ENCODE results near the gene CCDC80.

CCDC80 gene

DNA sequence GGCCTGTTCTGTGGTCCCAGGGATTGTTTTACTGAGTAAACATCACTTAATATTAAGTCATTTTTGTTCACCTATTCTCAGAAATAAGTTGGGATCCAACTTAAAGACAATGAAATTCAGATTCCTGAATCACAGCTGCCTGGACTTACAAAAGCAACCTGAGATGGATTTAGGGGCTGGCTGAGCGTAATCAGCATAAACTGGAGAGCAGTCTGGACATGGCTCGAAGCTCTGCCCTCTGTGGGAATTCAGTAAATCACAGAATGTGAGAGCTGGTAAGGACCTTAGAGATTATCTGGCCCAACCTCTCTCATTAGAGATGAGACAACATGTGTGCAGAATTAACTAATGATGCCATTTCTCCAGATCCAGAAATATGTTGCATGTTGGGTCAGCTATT lies 23.7 kb downstream of the CCDC80 start:
- Histone ChIP-seq H3K36me3 (ENCODE audit: insufficient read depth, low read length) (no peaks in the 10 kb centered on the region), H3K9me2 (replicated peaks; ENCODE audit: low read depth, low read length) (no peaks in the 10 kb centered on the region), H3K27me3 (ENCODE audit: insufficient read depth, low read length, poor library complexity, severe bottlenecking) (no peaks in the 10 kb centered on the region), H3K9me3 (ENCODE audit: insufficient read depth, low read depth, low read length) (no peaks in the 10 kb centered on the region), H3K4me3 (ENCODE audit: low read length, poor library complexity, severe bottlenecking) (no peak overlapping the region), H3F3A (ENCODE audit: low read depth) (no peaks in the 10 kb centered on the region), H3K4me1 (ENCODE audit: insufficient read depth, low read length, poor library complexity, severe bottlenecking) (no peaks in the 10 kb centered on the region), H2AFZ (ENCODE audit: low read length) (no peak overlapping the region), H3K79me2 (ENCODE audit: insufficient read depth, low read length) (no peaks in the 10 kb centered on the region), H3K4me2 (ENCODE audit: low read depth, low read length, poor library complexity, severe bottlenecking) (no peak overlapping the region), H3K9ac (ENCODE audit: low read depth, low read length, poor library complexity, severe bottlenecking) (no peak overlapping the region), H4K20me1 (ENCODE audit: insufficient read depth, low read length, poor library complexity, severe bottlenecking) (no peaks in the 10 kb centered on the region)
- TF ChIP-seq EZH2phosphoT487 (IDR thresholded peaks at IDR 0.05; ENCODE audit: borderline replicate concordance), result no peak
- TF ChIP-seq CTCF (conservative IDR thresholded peaks at IDR 0.05; ENCODE audit: low read length), result no peak

DNA sequence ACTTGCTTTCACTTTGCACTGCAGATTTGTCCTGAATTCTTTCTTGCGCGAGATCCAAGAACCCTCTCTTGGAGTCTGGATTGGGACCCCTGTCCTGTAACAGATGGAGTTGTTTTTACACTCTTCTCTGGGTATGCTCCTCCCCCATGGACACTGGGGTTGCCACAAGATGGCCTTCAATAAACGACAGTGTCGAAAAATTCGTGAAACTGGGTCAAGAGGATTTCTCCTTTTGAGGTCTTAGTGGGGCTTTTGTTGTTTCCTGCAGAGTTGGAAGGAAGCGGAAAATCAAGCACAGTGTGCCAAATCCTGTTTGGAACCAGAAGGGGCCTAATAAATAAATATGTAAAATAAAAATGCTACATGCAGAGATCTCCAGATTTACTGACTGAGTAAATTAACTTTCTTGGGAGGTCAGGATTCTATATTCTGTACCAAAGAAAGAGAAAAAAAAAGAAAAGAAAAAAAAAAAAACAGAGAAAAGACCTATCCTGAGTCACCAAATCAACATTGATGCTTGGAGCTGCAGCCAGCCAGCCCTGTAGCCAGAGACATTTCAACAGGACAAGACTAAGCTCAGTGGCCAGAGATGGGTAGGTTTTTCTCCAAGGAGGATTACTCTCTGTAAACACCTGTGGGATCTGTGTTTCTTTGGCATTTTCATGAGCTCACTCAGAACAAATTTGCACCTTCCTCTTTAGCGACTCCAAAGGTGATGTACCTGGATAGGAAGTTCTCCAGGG lies 24.8 kb downstream of the CCDC80 start:
- H2AFZ ChIP-seq (ENCODE audit: low read length), result no peak overlapping the region
- no peaks in the 10 kb centered on the region for H3K9me3 ChIP-seq (ENCODE audit: insufficient read depth, low read depth, low read length)
- no peak overlapping the region for H3K4me3 ChIP-seq (ENCODE audit: low read length, poor library complexity, severe bottlenecking)
- TF ChIP-seq EZH2phosphoT487 (IDR thresholded peaks at IDR 0.05; ENCODE audit: borderline replicate concordance), result no peak
- TF ChIP-seq CTCF (conservative IDR thresholded peaks at IDR 0.05; ENCODE audit: low read length), result no peak
- H3K9ac ChIP-seq (ENCODE audit: low read depth, low read length, poor library complexity, severe bottlenecking), result no peak overlapping the region
- no peaks in the 10 kb centered on the region for H3F3A ChIP-seq (ENCODE audit: low read depth)
- no peak overlapping the region for H3K4me2 ChIP-seq (ENCODE audit: low read depth, low read length, poor library complexity, severe bottlenecking)
- no peaks in the 10 kb centered on the region for H3K79me2 ChIP-seq (ENCODE audit: insufficient read depth, low read length)
- no peaks in the 10 kb centered on the region for H3K4me1 ChIP-seq (ENCODE audit: insufficient read depth, low read length, poor library complexity, severe bottlenecking)
- H3K27me3 ChIP-seq (ENCODE audit: insufficient read depth, low read length, poor library complexity, severe bottlenecking), result no peaks in the 10 kb centered on the region
- H3K9me2 ChIP-seq (replicated peaks; ENCODE audit: low read depth, low read length), result no peaks in the 10 kb centered on the region
- H3K36me3 ChIP-seq (ENCODE audit: insufficient read depth, low read length), result no peaks in the 10 kb centered on the region
- no peaks in the 10 kb centered on the region for H4K20me1 ChIP-seq (ENCODE audit: insufficient read depth, low read length, poor library complexity, severe bottlenecking)

- Histone ChIP-seq H2AFZ (ENCODE audit: low read length) (no peak overlapping the region), H3K36me3 (ENCODE audit: insufficient read depth, low read length) (no peaks in the 10 kb centered on the region), H3K9me2 (replicated peaks; ENCODE audit: low read depth, low read length) (no peaks in the 10 kb centered on the region), H3K4me2 (ENCODE audit: low read depth, low read length, poor library complexity, severe bottlenecking) (no peak overlapping the region), H3K4me3 (ENCODE audit: low read length, poor library complexity, severe bottlenecking) (no peak overlapping the region), H4K20me1 (ENCODE audit: insufficient read depth, low read length, poor library complexity, severe bottlenecking) (no peaks in the 10 kb centered on the region), H3K79me2 (ENCODE audit: insufficient read depth, low read length) (no peaks in the 10 kb centered on the region), H3F3A (ENCODE audit: low read depth) (no peaks in the 10 kb centered on the region), H3K9me3 (ENCODE audit: insufficient read depth, low read depth, low read length) (no peaks in the 10 kb centered on the region), H3K4me1 (ENCODE audit: insufficient read depth, low read length, poor library complexity, severe bottlenecking) (peaks cover 5% of the 10 kb centered on the region), H3K27me3 (ENCODE audit: insufficient read depth, low read length, poor library complexity, severe bottlenecking) (no peaks in the 10 kb centered on the region), H3K9ac (ENCODE audit: low read depth, low read length, poor library complexity, severe bottlenecking) (no peak overlapping the region)
- TF ChIP-seq CTCF (conservative IDR thresholded peaks at IDR 0.05; ENCODE audit: low read length) (no peak), EZH2phosphoT487 (IDR thresholded peaks at IDR 0.05; ENCODE audit: borderline replicate concordance) (no peak)
These were observed 29.0 kb downstream of the CCDC80 start for GRCh38 chr3:112611752-112612515.

Data from Loucy (cell line).